IMR-90 (cell line): ENCODE data around the gene C2orf80. TPM values are rescaled to one million over a fixed set of nuclear protein-coding genes. Genes with fewer than 3 reads are reported as not detected.

Experiments
- ATAC-seq: fragments of 200-7000 bp; cut with Tn5 transposase; 2 replicates; pipeline ENCODE4 v1.9.1; 2020; ENCODE audit warnings: low read depth, mild to moderate bottlenecking, moderate library complexity
- BruUV-seq: library from RNA; stranded (reverse); fragments of 400-500 nt; replicated peaks from 2 replicates; lab custom pipeline; 2021; lab: Mats Ljungman, UMichigan
- CTCF ChIA-PET: fragments of 300-600 bp; formaldehyde crosslinking; extraction: SDS; loops from one replicate; lab custom pipeline; 2021; ENCODE audit warnings: antibody characterized with exemption; lab: Yijun Ruan, JAX
- POLR2A ChIA-PET: fragments of 300-600 bp; sonication (Branson Sonifier 250); formaldehyde crosslinking; loops from one replicate; lab custom pipeline; 2022; ENCODE audit warnings: antibody characterized with exemption; ENCODE audit not compliant: unreplicated experiment; lab: Charles Lee
- DNase-seq: peaks from one replicate; pipeline ENCODE4 v3.0.0; 2013
- H2AFZ ChIP-seq: replicated peaks from 2 replicates; pipeline ENCODE3; 2013; ENCODE audit warnings: low read length, mild to moderate bottlenecking; ENCODE audit not compliant: poor library complexity
- H2AK5ac ChIP-seq: 2 replicates; pipeline ENCODE4 v1.6.1; 2013; ENCODE audit warnings: low read depth, low read length, inconsistent platforms
- H2AK9ac ChIP-seq: replicated peaks from 2 replicates; pipeline ENCODE3; 2013; ENCODE audit warnings: mild to moderate bottlenecking, low read depth, low read length, moderate library complexity; ENCODE audit not compliant: poor library complexity
- H2BK120ac ChIP-seq: 2 replicates; pipeline ENCODE4 v1.6.1; 2013; ENCODE audit warnings: low read depth, low read length, inconsistent platforms
- H2BK15ac ChIP-seq: 3 replicates; pipeline ENCODE4 v1.6.1; 2013; ENCODE audit warnings: low read depth, low read length, inconsistent platforms
- H2BK20ac ChIP-seq: 2 replicates; pipeline ENCODE4 v1.6.1; 2013; ENCODE audit warnings: low read depth, mild to moderate bottlenecking, inconsistent platforms, low read length, moderate library complexity
- H2BK5ac ChIP-seq: 2 replicates; pipeline ENCODE4 v1.6.1; 2013; ENCODE audit warnings: mild to moderate bottlenecking, low read depth, low read length, inconsistent platforms; ENCODE audit not compliant: poor library complexity, severe bottlenecking
- H3K14ac ChIP-seq: replicated peaks from 2 replicates; pipeline ENCODE4 v1.6.1; 2013; ENCODE audit warnings: low read depth, low read length, inconsistent platforms
- H3K18ac ChIP-seq: 2 replicates; pipeline ENCODE4 v1.6.1; 2013; ENCODE audit warnings: low read depth, low read length, control low read depth
- H3K23ac ChIP-seq: 2 replicates; pipeline ENCODE4 v1.6.1; 2013; ENCODE audit warnings: low read depth, low read length, inconsistent platforms
- H3K27ac ChIP-seq: 2 replicates; pipeline ENCODE4 v1.5.1; 2013; ENCODE audit warnings: mild to moderate bottlenecking, control low read depth, low read length; ENCODE audit not compliant: insufficient read depth
- H3K27me3 ChIP-seq: 2 replicates; pipeline ENCODE4 v1.6.1; 2013; ENCODE audit warnings: low read length; ENCODE audit not compliant: control insufficient read depth, insufficient read depth
- H3K36me3 ChIP-seq: 2 replicates; pipeline ENCODE4 v1.6.1; 2013; ENCODE audit warnings: low read length, mixed read lengths; ENCODE audit not compliant: control insufficient read depth, insufficient read depth
- H3K4ac ChIP-seq: 2 replicates; pipeline ENCODE4 v1.6.1; 2013; ENCODE audit warnings: low read depth, low read length, inconsistent platforms
- H3K4me1 ChIP-seq: 2 replicates; pipeline ENCODE4 v1.6.1; 2013; ENCODE audit warnings: low read length, mixed read lengths; ENCODE audit not compliant: control insufficient read depth, insufficient read depth
- H3K4me2 ChIP-seq: 2 replicates; pipeline ENCODE4 v1.6.1; 2013; ENCODE audit warnings: low read depth, mild to moderate bottlenecking, control low read depth, low read length, moderate library complexity
- H3K4me3 ChIP-seq: 2 replicates; pipeline ENCODE4 v1.5.1; 2013; ENCODE audit warnings: low read depth, mild to moderate bottlenecking, control low read depth, low read length, moderate library complexity; ENCODE audit not compliant: insufficient read depth
- H3K56ac ChIP-seq: 2 replicates; pipeline ENCODE4 v1.6.1; 2013; ENCODE audit warnings: low read length, inconsistent platforms; ENCODE audit not compliant: insufficient read depth; ENCODE audit errors: extremely low read depth
- H3K79me1 ChIP-seq, 2 experiments: 2 replicates each; pipeline ENCODE4 v1.6.1; 2013; ENCODE audit warnings: low read length in 2 of 2, inconsistent platforms in 1 of 2, low read depth in 1 of 2
- H3K9ac ChIP-seq: 2 replicates; pipeline ENCODE4 v1.6.1; 2013; ENCODE audit warnings: low read depth, low read length, control low read depth
- H3K9me1 ChIP-seq: 2 replicates; pipeline ENCODE4 v1.6.1; 2013; ENCODE audit warnings: low read length, inconsistent platforms; ENCODE audit not compliant: insufficient read depth
- H3K9me3 ChIP-seq: 2 replicates; pipeline ENCODE4 v1.6.1; 2013; ENCODE audit warnings: low read length; ENCODE audit not compliant: control insufficient read depth, insufficient read depth
- H4K20me1 ChIP-seq: 2 replicates; pipeline ENCODE4 v1.6.1; 2013; ENCODE audit warnings: low read length, inconsistent platforms; ENCODE audit not compliant: insufficient read depth
- H4K5ac ChIP-seq: 2 replicates; pipeline ENCODE4 v1.6.1; 2013; ENCODE audit warnings: mild to moderate bottlenecking, low read depth, low read length, control low read depth
- H4K8ac ChIP-seq, 2 experiments: 2 replicates each; pipeline ENCODE4 v1.6.1; 2013; ENCODE audit warnings: low read depth in 2 of 2, low read length in 2 of 2, control low read depth in 1 of 2, inconsistent platforms in 1 of 2
- H4K91ac ChIP-seq: 2 replicates; pipeline ENCODE4 v1.6.1; 2013; ENCODE audit warnings: low read depth, low read length, inconsistent platforms; ENCODE audit not compliant: insufficient read depth
- BHLHE40 ChIP-seq: fragments of 150-350 bp; IDR thresholded peaks from 2 replicates; pipeline ENCODE4 v1.6.1; 2016; ENCODE audit warnings: mild to moderate bottlenecking, low read depth, low read length
- CEBPB ChIP-seq: IDR thresholded peaks from 2 replicates; pipeline ENCODE4 v1.6.1; 2012; ENCODE audit warnings: low read depth, low read length, improper control_type of control experiment
- CHD1 ChIP-seq: IDR thresholded peaks from 2 replicates; pipeline ENCODE4 v1.6.1; 2012; ENCODE audit warnings: low read depth, low read length, improper control_type of control experiment
- FOS ChIP-seq: fragments of 150-350 bp; IDR thresholded peaks from 2 replicates; pipeline ENCODE4 v1.6.1; 2016; ENCODE audit warnings: low read depth, low read length
- MAFK ChIP-seq: IDR thresholded peaks from 2 replicates; pipeline ENCODE4 v1.6.1; 2012; ENCODE audit warnings: low read depth, low read length, improper control_type of control experiment
- MAZ ChIP-seq: IDR thresholded peaks from 2 replicates; pipeline ENCODE4 v1.6.1; 2012; ENCODE audit warnings: low read depth, mild to moderate bottlenecking, low read length, improper control_type of control experiment, moderate library complexity, borderline replicate concordance
- MXI1 ChIP-seq: IDR thresholded peaks from 2 replicates; pipeline ENCODE4 v1.6.1; 2012; ENCODE audit warnings: low read depth, mild to moderate bottlenecking, low read length, moderate library complexity, borderline replicate concordance
- NFE2L2 ChIP-seq: fragments of 150-350 bp; IDR thresholded peaks from 2 replicates; pipeline ENCODE4 v1.6.1; 2016; ENCODE audit warnings: low read depth, mild to moderate bottlenecking, low read length
- POLR2A ChIP-seq: IDR thresholded peaks from 2 replicates; pipeline ENCODE4 v1.6.1; 2012; ENCODE audit warnings: mild to moderate bottlenecking, low read depth, low read length
- RAD21 ChIP-seq: IDR thresholded peaks from 2 replicates; pipeline ENCODE4 v1.6.1; 2012; ENCODE audit warnings: low read length, improper control_type of control experiment
- RCOR1 ChIP-seq: IDR thresholded peaks from 2 replicates; pipeline ENCODE4 v1.6.1; 2012; ENCODE audit warnings: mild to moderate bottlenecking, low read length, improper control_type of control experiment; ENCODE audit not compliant: insufficient replicate concordance
- RFX5 ChIP-seq: IDR thresholded peaks from 2 replicates; pipeline ENCODE4 v1.8.0; 2012; ENCODE audit warnings: low read depth, mild to moderate bottlenecking, low read length, moderate library complexity
- SMC3 ChIP-seq: fragments of 150-350 bp; IDR thresholded peaks from 2 replicates; pipeline ENCODE4 v1.6.1; 2016; ENCODE audit warnings: low read depth, mild to moderate bottlenecking, antibody characterized with exemption, low read length, moderate library complexity
- WGBS, 2 experiments: methylation state at CpG; one replicate each; pipeline versions ENCODE4 v1.1.5 to v1.1.7; 2013; ENCODE audit warnings: missing lambda C conversion rate in 2 of 2; ENCODE audit not compliant: insufficient read length in 1 of 2; ENCODE audit errors: extremely low coverage in 2 of 2; 5-methylcytosine and 5-hydroxymethylcytosine counted together
- dilution Hi-C: fragments of 300-500 bp; cut with HindIII; formaldehyde crosslinking; loops from one replicate; pipeline ENCODE4 v1.14.3; 2018; ENCODE audit warnings: low sequenced_read_pairs; ENCODE audit not compliant: unreplicated experiment
- in situ Hi-C: fragments of 300-500 bp; cut with MboI; formaldehyde crosslinking; loops from 3 replicates; pipeline ENCODE4 v1.14.3; 2019; ENCODE audit warnings: low sequenced_read_pairs, inconsistent platforms, mixed read lengths
- intact Hi-C: fragments of 100-400 bp; cut with micrococcal nuclease; formaldehyde crosslinking; loops from 2 replicates; pipeline ENCODE4 v1.10.0; 2022
- polyA plus RNA-seq, 3 experiments: library from polyadenylated mRNA; depleted of rRNA; stranded (reverse); fragments of >200 nt; gene quantifications; 2 replicates each; pipeline ENCODE4 v1.2.3, GENCODE V29; 2012; ENCODE audit warnings: low replicate concordance in 1 of 3
- total RNA-seq: library from RNA; depleted of rRNA; stranded (reverse); fragments of >200 nt; gene quantifications from 2 replicates; pipeline ENCODE4 v1.2.3, GENCODE V29; 2012
- TF ChIP-seq, protein P1 (sequence below): fragments of 150-350 bp; IDR thresholded peaks from 2 replicates; pipeline ENCODE4 v1.6.1; 2016; ENCODE audit warnings: low read depth, mild to moderate bottlenecking, low read length, moderate library complexity, borderline replicate concordance
- TF ChIP-seq, protein P2 (sequence below): fragments of 150-350 bp; IDR thresholded peaks from 2 replicates; pipeline ENCODE4 v1.6.1; 2017; ENCODE audit warnings: mild to moderate bottlenecking, antibody characterized with exemption, low read length, low read depth
- TF ChIP-seq, protein P3 (sequence below): conservative IDR thresholded peaks from 2 replicates; pipeline ENCODE4 v1.5.1; 2012; ENCODE audit warnings: mild to moderate bottlenecking, low read depth, low read length, improper control_type of control experiment

The C2orf80 gene
- total and polyA plus RNA-seq, 2 of the 4 experiments (the other 2 are of a cell fraction) = not detected

DNA sequence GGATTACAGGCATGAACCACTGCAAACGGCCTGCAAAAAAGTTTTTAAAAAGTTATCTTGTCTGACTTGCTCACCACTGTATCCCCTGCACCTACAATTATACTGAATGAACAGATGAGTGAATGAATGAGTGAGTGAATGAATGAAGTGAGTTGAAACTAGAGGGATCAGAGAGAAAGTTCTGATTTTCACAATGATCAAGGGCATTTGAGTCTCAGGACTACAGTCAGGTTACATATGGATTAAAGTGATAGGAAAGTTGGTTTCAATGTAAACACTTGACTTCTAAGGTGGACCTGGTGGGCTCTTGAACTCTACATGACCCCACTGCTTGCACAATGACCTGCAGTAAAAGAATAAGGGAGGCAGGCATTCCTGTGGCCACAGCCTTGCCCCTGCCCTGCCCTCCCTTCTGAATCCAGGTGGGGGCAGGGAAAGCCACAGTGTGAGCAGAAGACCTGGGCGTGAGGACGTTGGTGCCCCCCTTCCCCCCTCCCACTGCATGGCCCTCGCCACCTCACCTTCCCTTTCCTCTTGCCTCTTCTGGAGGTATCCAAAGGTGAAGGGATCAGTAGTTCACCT is 10.7 kb downstream of the C2orf80 start:
- H3K79me1 ChIP-seq = no peaks in the 10 kb centered on the region
- H4K8ac ChIP-seq = no peak overlapping the region
- H3K36me3 ChIP-seq = no peaks in the 10 kb centered on the region
- in situ Hi-C loops (no loop called here), intact Hi-C loops (loop anchor here (10.0 kb wide), 1 partner anchor 176 kb away; no protein-coding TSS in a partner anchor), dilution Hi-C loops (no loop called here)
- DNase-seq (no peak), ATAC-seq (no peak)
- no peak overlapping the region for H3K4me2 ChIP-seq
- no peaks in the 10 kb centered on the region for H3K4me1 ChIP-seq
- H3K14ac ChIP-seq = no peak overlapping the region
- WGBS, 2 experiments = no CpG with 5 or more reads among the region's 4 CpGs
- H3K4me3 ChIP-seq = no peak overlapping the region
- no peak overlapping the region for H3K18ac ChIP-seq
- TF ChIP-seq CEBPB = no peak
- TF ChIP-seq FOS = no peak
- no peak for TF ChIP-seq MAZ
- TF ChIP-seq RCOR1 = no peak
- TF ChIP-seq, protein P1, sequence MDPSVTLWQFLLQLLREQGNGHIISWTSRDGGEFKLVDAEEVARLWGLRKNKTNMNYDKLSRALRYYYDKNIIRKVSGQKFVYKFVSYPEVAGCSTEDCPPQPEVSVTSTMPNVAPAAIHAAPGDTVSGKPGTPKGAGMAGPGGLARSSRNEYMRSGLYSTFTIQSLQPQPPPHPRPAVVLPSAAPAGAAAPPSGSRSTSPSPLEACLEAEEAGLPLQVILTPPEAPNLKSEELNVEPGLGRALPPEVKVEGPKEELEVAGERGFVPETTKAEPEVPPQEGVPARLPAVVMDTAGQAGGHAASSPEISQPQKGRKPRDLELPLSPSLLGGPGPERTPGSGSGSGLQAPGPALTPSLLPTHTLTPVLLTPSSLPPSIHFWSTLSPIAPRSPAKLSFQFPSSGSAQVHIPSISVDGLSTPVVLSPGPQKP = no peak
- TF ChIP-seq NFE2L2 = no peak
- no peak for TF ChIP-seq SMC3
- TF ChIP-seq RAD21 = no peak
- no peak for TF ChIP-seq MXI1
- no peak for TF ChIP-seq MAFK
- TF ChIP-seq, protein P2, sequence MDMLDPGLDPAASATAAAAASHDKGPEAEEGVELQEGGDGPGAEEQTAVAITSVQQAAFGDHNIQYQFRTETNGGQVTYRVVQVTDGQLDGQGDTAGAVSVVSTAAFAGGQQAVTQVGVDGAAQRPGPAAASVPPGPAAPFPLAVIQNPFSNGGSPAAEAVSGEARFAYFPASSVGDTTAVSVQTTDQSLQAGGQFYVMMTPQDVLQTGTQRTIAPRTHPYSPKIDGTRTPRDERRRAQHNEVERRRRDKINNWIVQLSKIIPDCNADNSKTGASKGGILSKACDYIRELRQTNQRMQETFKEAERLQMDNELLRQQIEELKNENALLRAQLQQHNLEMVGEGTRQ = no peak
- TF ChIP-seq, protein P3, sequence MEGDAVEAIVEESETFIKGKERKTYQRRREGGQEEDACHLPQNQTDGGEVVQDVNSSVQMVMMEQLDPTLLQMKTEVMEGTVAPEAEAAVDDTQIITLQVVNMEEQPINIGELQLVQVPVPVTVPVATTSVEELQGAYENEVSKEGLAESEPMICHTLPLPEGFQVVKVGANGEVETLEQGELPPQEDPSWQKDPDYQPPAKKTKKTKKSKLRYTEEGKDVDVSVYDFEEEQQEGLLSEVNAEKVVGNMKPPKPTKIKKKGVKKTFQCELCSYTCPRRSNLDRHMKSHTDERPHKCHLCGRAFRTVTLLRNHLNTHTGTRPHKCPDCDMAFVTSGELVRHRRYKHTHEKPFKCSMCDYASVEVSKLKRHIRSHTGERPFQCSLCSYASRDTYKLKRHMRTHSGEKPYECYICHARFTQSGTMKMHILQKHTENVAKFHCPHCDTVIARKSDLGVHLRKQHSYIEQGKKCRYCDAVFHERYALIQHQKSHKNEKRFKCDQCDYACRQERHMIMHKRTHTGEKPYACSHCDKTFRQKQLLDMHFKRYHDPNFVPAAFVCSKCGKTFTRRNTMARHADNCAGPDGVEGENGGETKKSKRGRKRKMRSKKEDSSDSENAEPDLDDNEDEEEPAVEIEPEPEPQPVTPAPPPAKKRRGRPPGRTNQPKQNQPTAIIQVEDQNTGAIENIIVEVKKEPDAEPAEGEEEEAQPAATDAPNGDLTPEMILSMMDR = no peak
- no peak for TF ChIP-seq BHLHE40
- TF ChIP-seq POLR2A = no peak
- no peak for TF ChIP-seq CHD1
- no peak for TF ChIP-seq RFX5
- H3K9me3 ChIP-seq = no peaks in the 10 kb centered on the region
- no peak overlapping the region for H3K27ac ChIP-seq
- H3K9ac ChIP-seq = no peak overlapping the region
- no TSS peak for BruUV-seq
- H3K23ac ChIP-seq = no peak overlapping the region
- no peak overlapping the region for H2AFZ ChIP-seq
- ChIA-PET CTCF (no interaction called here), POLR2A (no interaction called here)
- no peak overlapping the region for H2BK15ac ChIP-seq
- H2AK9ac ChIP-seq = no peak overlapping the region
- H4K5ac ChIP-seq = no peak overlapping the region
- no peak overlapping the region for H4K91ac ChIP-seq
- no peaks in the 10 kb centered on the region for H4K20me1 ChIP-seq
- H3K56ac ChIP-seq = no peak overlapping the region
- no peak overlapping the region for H3K4ac ChIP-seq
- no peak overlapping the region for H2BK120ac ChIP-seq
- no peak overlapping the region for H2BK20ac ChIP-seq
- peaks cover 10% of the 10 kb centered on the region for H3K27me3 ChIP-seq
- no peak overlapping the region for H2AK5ac ChIP-seq
- no peaks in the 10 kb centered on the region for H3K9me1 ChIP-seq
- H2BK5ac ChIP-seq = no peak overlapping the region
